ENCODE measurements around the gene RASIP1. TPM values are rescaled to one million over a fixed set of nuclear protein-coding genes. Genes with fewer than 3 reads are reported as not detected.
A peak's percentile ranks its signal among the peaks of the same experiment; 100 is the strongest.
"Not testable (repeated sequence)": the region's sequence is repeated elsewhere in the genome, so short reads cannot be mapped to it uniquely, and the experiment has no call there.

The RASIP1 gene
- total RNA-seq, 2 donors from 2014 or later, result 11.6 to 12.3 TPM

- DNase-seq (ENCODE audit: low spot score) (no peak), ATAC-seq (ENCODE audit: insufficient number of reproducible peaks, low FRiP score, low read depth) (no peak)
- no peak overlapping the region for H3K27ac ChIP-seq
- H3K4me1 ChIP-seq (ENCODE audit: control insufficient read depth in 1 of 2, low read depth in 2 of 2), result no peaks in the 10 kb centered on the region
- peaks cover 2% of the 10 kb centered on the region for H3K36me3 ChIP-seq
- no peaks in the 10 kb centered on the region for H3K9me3 ChIP-seq
- H3K4me3 ChIP-seq, result no peak overlapping the region
- no peaks in the 10 kb centered on the region for H3K27me3 ChIP-seq (replicated peaks; ENCODE audit: insufficient read depth)
- TF ChIP-seq CTCF (IDR thresholded peaks at IDR 0.05), result no peak
Measured at GRCh38 chr19:48689449-48689848, 51.0 kb downstream of the RASIP1 start.

- H3K36me3 ChIP-seq, result peaks cover 2% of the 10 kb centered on the region
- DNase-seq (ENCODE audit: low spot score), result no peak
- H3K27ac ChIP-seq, result no peak overlapping the region
- H3K9me3 ChIP-seq, result no peaks in the 10 kb centered on the region
- H3K27me3 ChIP-seq (replicated peaks; ENCODE audit: insufficient read depth), result no peaks in the 10 kb centered on the region
- ATAC-seq (ENCODE audit: insufficient number of reproducible peaks, low FRiP score, low read depth), result no peak
- TF ChIP-seq CTCF (IDR thresholded peaks at IDR 0.05), result no peak
- no peaks in the 10 kb centered on the region for H3K4me1 ChIP-seq (ENCODE audit: control insufficient read depth in 1 of 2, low read depth in 2 of 2)
- no peak overlapping the region for H3K4me3 ChIP-seq
Measured at GRCh38 chr19:48687776-48688175, 52.6 kb downstream of the RASIP1 start.

- not testable (repeated sequence) for DNase-seq (ENCODE audit: low spot score); H3K36me3 ChIP-seq; H3K27ac ChIP-seq; H3K4me1 ChIP-seq (ENCODE audit: control insufficient read depth in 1 of 2, low read depth in 2 of 2); ATAC-seq (ENCODE audit: insufficient number of reproducible peaks, low FRiP score, low read depth); H3K9me3 ChIP-seq; H3K27me3 ChIP-seq (replicated peaks; ENCODE audit: insufficient read depth); H3K4me3 ChIP-seq
Measured at GRCh38 chr19:48686637-48687036, 53.8 kb downstream of the RASIP1 start.

- Histone ChIP-seq H3K27ac (no peak overlapping the region), H3K36me3 (no peaks in the 10 kb centered on the region), H3K27me3 (replicated peaks; ENCODE audit: insufficient read depth) (no peaks in the 10 kb centered on the region), H3K9me3 (no peaks in the 10 kb centered on the region), H3K4me3 (no peak overlapping the region), H3K4me1 (ENCODE audit: control insufficient read depth in 1 of 2, low read depth in 2 of 2) (no peaks in the 10 kb centered on the region)
- no peak for DNase-seq (ENCODE audit: low spot score)
- TF ChIP-seq CTCF (IDR thresholded peaks at IDR 0.05), result no peak
- ATAC-seq (ENCODE audit: insufficient number of reproducible peaks, low FRiP score, low read depth), result no peak
Measured at GRCh38 chr19:48686088-48686487, 54.3 kb downstream of the RASIP1 start.

GRCh38 chr19:48685583-48685982 lies 54.8 kb downstream of the RASIP1 start:
- Histone ChIP-seq H3K27ac (no peak overlapping the region), H3K36me3 (no peaks in the 10 kb centered on the region), H3K9me3 (no peaks in the 10 kb centered on the region), H3K4me3 (no peak overlapping the region), H3K27me3 (replicated peaks; ENCODE audit: insufficient read depth) (no peaks in the 10 kb centered on the region), H3K4me1 (ENCODE audit: control insufficient read depth in 1 of 2, low read depth in 2 of 2) (no peaks in the 10 kb centered on the region)
- TF ChIP-seq CTCF (IDR thresholded peaks at IDR 0.05), result no peak
- DNase-seq (ENCODE audit: low spot score), result no peak
- no peak for ATAC-seq (ENCODE audit: insufficient number of reproducible peaks, low FRiP score, low read depth)

GRCh38 chr19:48683349-48683748 lies 57.1 kb downstream of the RASIP1 start:
- ATAC-seq (ENCODE audit: insufficient number of reproducible peaks, low FRiP score, low read depth), result no peak
- no peaks in the 10 kb centered on the region for H3K36me3 ChIP-seq
- no peaks in the 10 kb centered on the region for H3K9me3 ChIP-seq
- no peak for DNase-seq (ENCODE audit: low spot score)
- no peak for TF ChIP-seq CTCF (IDR thresholded peaks at IDR 0.05)
- no peaks in the 10 kb centered on the region for H3K4me1 ChIP-seq (ENCODE audit: control insufficient read depth in 1 of 2, low read depth in 2 of 2)
- peak overlapping the region; percentile 16 for H3K4me3 ChIP-seq
- H3K27ac ChIP-seq, result no peak overlapping the region
- no peaks in the 10 kb centered on the region for H3K27me3 ChIP-seq (replicated peaks; ENCODE audit: insufficient read depth)
